Measurements from ENCODE around the gene LMF1.

LMF1 gene

GRCh38 chr16:988471-989353, 17.9 kb upstream of the LMF1 start:
- no peak overlapping the region for H3K27ac ChIP-seq
- TF ChIP-seq ZFX (IDR thresholded peaks at IDR 0.05; ENCODE audit: borderline replicate concordance) (no peak), CTCF (IDR thresholded peaks at IDR 0.05) (no peak)

GRCh38 chr16:987906-988305, 17.1 kb upstream of the LMF1 start:
- H3K27ac ChIP-seq = no peak overlapping the region
- TF ChIP-seq CTCF (IDR thresholded peaks at IDR 0.05) = no peak
- TF ChIP-seq ZFX (IDR thresholded peaks at IDR 0.05; ENCODE audit: borderline replicate concordance) = no peak

DNA sequence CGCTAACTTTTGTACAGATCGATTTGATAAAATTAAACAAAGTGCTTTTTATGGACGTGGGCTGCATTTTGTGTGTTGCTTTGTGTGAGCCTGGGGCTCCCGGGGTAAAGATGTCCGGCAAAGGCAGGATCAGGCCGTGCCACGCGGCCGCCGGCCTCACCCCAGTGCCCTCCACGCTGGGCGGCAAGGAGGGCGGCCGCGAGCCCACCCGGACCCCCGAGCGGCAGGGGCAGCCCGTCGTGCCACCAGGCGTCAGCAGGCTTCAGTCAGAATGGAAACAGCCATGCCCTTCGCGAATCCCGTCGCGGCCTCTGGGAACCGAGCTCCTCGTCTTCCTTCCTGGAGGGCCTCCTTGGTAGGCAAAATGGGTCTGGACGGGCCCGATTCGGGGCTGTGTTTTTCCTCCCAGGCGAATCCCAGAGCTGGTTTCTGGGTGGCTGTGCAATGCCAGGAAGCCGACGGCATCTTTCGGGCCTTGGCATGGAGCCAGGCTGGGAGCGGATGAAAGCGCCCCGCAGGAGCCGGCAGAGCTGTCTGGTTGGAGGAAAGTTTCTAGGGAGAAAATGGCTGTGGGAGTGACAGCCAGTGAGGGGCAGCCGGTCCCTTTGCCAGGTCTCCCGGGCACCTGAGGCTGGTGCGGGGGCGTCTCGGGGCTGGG, 16.3 kb upstream of the LMF1 start:
- no peak overlapping the region for H3K27ac ChIP-seq
- TF ChIP-seq CTCF (IDR thresholded peaks at IDR 0.05) (no peak), ZFX (IDR thresholded peaks at IDR 0.05; ENCODE audit: borderline replicate concordance) (no peak)

- no peak overlapping the region for H3K27ac ChIP-seq
- TF ChIP-seq CTCF (IDR thresholded peaks at IDR 0.05) (no peak), ZFX (IDR thresholded peaks at IDR 0.05; ENCODE audit: borderline replicate concordance) (no peak)
Observed at GRCh38 chr16:986411-986810, 15.6 kb upstream of the LMF1 start.

DNA sequence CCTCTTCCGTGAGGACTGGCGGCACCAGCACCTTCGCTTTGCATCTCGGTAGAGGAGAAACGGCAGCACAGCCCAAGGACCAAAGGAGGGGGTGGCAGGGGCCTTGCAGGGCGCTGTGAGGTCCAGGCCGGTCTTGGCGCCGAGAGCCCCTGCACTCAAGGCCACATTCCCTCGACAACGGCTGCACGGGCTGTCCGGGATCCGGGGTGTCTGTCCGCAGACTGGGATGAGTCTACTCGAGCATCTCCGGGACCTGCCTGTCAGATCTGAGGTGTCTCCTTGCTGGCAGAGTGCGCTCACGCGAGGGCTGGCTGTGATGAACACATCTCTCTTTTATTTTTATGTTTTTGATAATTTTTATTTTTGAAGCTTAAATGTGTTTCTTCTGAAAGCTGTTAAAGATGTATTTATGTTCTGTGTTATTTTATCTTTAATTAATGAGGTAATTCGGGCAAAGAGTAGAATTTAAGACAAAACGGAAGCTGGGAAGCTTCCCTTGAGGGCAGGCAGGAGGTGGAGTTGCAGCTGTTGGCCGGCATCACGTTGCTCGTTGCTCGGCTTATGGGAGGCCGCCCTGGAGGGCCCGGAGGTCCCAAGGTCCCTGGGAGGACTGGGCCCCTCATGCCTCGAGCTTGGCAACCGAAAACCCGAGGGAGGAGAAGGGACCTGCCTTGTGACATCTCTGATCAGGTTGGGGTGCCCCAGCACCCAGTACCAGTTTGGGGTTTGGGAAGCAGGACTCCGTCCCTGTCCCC, 15.0 kb upstream of the LMF1 start:
- H3K27ac ChIP-seq = no peak overlapping the region
- TF ChIP-seq ZFX (IDR thresholded peaks at IDR 0.05; ENCODE audit: borderline replicate concordance) = no peak
- TF ChIP-seq CTCF (IDR thresholded peaks at IDR 0.05) = no peak

DNA sequence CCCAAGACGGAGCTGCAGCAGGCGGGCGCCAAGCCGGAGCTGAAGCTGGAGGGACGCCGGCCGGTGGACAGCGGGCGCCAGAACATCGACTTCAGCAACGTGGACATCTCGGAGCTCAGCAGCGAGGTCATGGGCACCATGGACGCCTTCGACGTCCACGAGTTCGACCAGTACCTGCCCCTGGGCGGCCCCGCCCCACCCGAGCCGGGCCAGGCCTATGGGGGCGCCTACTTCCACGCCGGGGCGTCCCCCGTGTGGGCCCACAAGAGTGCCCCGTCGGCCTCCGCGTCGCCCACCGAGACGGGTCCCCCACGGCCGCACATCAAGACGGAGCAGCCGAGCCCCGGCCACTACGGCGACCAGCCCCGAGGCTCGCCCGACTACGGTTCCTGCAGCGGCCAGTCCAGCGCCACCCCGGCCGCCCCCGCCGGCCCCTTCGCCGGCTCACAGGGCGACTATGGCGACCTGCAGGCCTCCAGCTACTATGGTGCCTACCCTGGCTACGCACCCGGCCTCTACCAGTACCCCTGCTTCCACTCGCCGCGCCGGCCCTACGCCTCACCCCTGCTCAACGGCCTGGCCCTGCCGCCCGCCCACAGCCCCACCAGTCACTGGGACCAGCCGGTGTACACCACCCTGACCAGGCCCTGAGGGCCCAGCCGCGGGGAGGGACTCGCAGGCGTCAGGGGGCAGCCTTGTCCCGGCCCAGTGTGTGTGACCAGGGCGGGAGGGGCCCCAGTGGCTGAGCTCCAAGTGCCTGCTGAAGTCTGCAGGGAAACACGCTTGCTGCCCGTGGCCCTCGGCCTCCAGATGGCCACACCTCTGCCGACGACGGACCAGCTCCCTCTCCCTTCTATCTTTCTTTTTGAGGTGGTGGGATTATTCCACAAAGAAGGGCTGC, 14.2 kb upstream of the LMF1 start:
- TF ChIP-seq ZFX (IDR thresholded peaks at IDR 0.05; ENCODE audit: borderline replicate concordance) (no peak), CTCF (IDR thresholded peaks at IDR 0.05) (no peak)
- no peak overlapping the region for H3K27ac ChIP-seq
